GM12891 (cell line): ENCODE results near the gene RBBP7.

Experiments
- POLR2A ChIP-seq: IDR thresholded peaks from 2 replicates; pipeline ENCODE4 v1.6.1; 2011; ENCODE audit warnings: low read depth, low read length, control low read depth
- POLR2AphosphoS5 ChIP-seq: IDR thresholded peaks from 2 replicates; pipeline ENCODE4 v1.6.1; 2011; ENCODE audit warnings: low read depth, low read length, control low read depth

- TF ChIP-seq POLR2A (no peak), POLR2AphosphoS5 (no peak)
These were observed 73.9 kb downstream of the RBBP7 start for GRCh38 chrX:16796298-16796697.
